GM21825 (cell line): ENCODE results near the gene FGD4.
A peak's percentile ranks its signal among the peaks of the same experiment; 100 is the strongest.

Experiments
- ATAC-seq: cut with Tn5 transposase; IDR thresholded peaks from one replicate; pipeline ENCODE4 v1.9.1; 2021; ENCODE audit warnings: mild to moderate bottlenecking, moderate library complexity; ENCODE audit not compliant: unreplicated experiment

Gene FGD4

GRCh38 chr12:32399370-32400113, at the start of gene FGD4:
Gene FGD4 (plus strand): TSS chr12:32399558.
- peak; percentile 83 for ATAC-seq

- no peak for ATAC-seq
These were observed 45.8 kb upstream of the FGD4 start for GRCh38 chr12:32353540-32353939.

GRCh38 chr12:32357601-32358249, 41.6 kb upstream of the FGD4 start:
- no peak for ATAC-seq

- no peak for ATAC-seq
These were observed 38.4 kb upstream of the FGD4 start for GRCh38 chr12:32360956-32361355.

- ATAC-seq = no peak
These were observed 36.5 kb upstream of the FGD4 start for GRCh38 chr12:32362892-32363291.

GRCh38 chr12:32365473-32366064, 33.8 kb upstream of the FGD4 start:
- peak; percentile 61 for ATAC-seq

GRCh38 chr12:32366714-32367113, 32.6 kb upstream of the FGD4 start:
- no peak for ATAC-seq

- no peak for ATAC-seq
These were observed 32.0 kb upstream of the FGD4 start for GRCh38 chr12:32367381-32367780.

- no peak for ATAC-seq
These were observed 30.2 kb upstream of the FGD4 start for GRCh38 chr12:32369202-32369601.

GRCh38 chr12:32377344-32378055, 21.9 kb upstream of the FGD4 start:
- no peak for ATAC-seq

- no peak for ATAC-seq
These were observed 20.1 kb upstream of the FGD4 start for GRCh38 chr12:32379213-32379612.

GRCh38 chr12:32379667-32380066, 19.7 kb upstream of the FGD4 start:
- ATAC-seq = no peak

- ATAC-seq = no peak
These were observed 17.1 kb upstream of the FGD4 start for GRCh38 chr12:32382226-32382625.

- ATAC-seq = no peak
These were observed 8.7 kb upstream of the FGD4 start for GRCh38 chr12:32390572-32391219.

GRCh38 chr12:32395026-32395425, 4.3 kb upstream of the FGD4 start:
- no peak for ATAC-seq

GRCh38 chr12:32397696-32398095, 1.7 kb upstream of the FGD4 start:
- no peak for ATAC-seq

GRCh38 chr12:32398181-32398580, 1.2 kb upstream of the FGD4 start:
- no peak for ATAC-seq

- no peak for ATAC-seq
These were observed 465 bp upstream of the FGD4 start for GRCh38 chr12:32398816-32399369.

- no peak for ATAC-seq
These were observed 835 bp downstream of the FGD4 start for GRCh38 chr12:32400114-32400672.

- no peak for ATAC-seq
These were observed 1.5 kb downstream of the FGD4 start for GRCh38 chr12:32400866-32401265.
